ENCODE data around the gene ZFY.

ZFY gene

GRCh38 chrY:2936436-2936750 lies 1.2 kb downstream of the ZFY start:
- 60% methylated on average over 2 of the region's 6 CpGs; no CpG with 5 or more reads in 1 of the 2 experiments for WGBS, 2 experiments (ENCODE audit: insufficient coverage in 2 of 2)
- H3K4me3 ChIP-seq (ENCODE audit: extremely low read depth, insufficient read depth, low read length, poor library complexity, severe bottlenecking) = peak overlapping the region; percentile 51
- H3K4me1 ChIP-seq (ENCODE audit: control insufficient read depth, insufficient read depth, low read length, poor library complexity, severe bottlenecking) = no peaks in the 10 kb centered on the region
- H3K27ac ChIP-seq (ENCODE audit: low read depth, low read length, severe bottlenecking) = peak overlapping the region; percentile 100
- H3K9me3 ChIP-seq (ENCODE audit: control insufficient read depth, low read length) = no peaks in the 10 kb centered on the region
- H3K36me3 ChIP-seq (ENCODE audit: control insufficient read depth, insufficient read depth, low read length) = peaks cover 3% of the 10 kb centered on the region

- H3K4me1 ChIP-seq (ENCODE audit: control insufficient read depth, insufficient read depth, low read length, poor library complexity, severe bottlenecking) = no peaks in the 10 kb centered on the region
- no peak overlapping the region for H3K27ac ChIP-seq (ENCODE audit: low read depth, low read length, severe bottlenecking)
- H3K36me3 ChIP-seq (ENCODE audit: control insufficient read depth, insufficient read depth, low read length) = peaks cover 3% of the 10 kb centered on the region
- H3K9me3 ChIP-seq (ENCODE audit: control insufficient read depth, low read length) = no peaks in the 10 kb centered on the region
- H3K4me3 ChIP-seq (ENCODE audit: extremely low read depth, insufficient read depth, low read length, poor library complexity, severe bottlenecking) = peak overlapping the region; percentile 51
- 80 to 100% methylated on average over 1 to 4 of the region's 19 CpGs for WGBS, 2 experiments (ENCODE audit: insufficient coverage in 2 of 2)
Observed at GRCh38 chrY:2937149-2937548, 2.0 kb downstream of the ZFY start.

GRCh38 chrY:2949590-2950252 lies 14.5 kb downstream of the ZFY start:
- WGBS, 2 experiments (ENCODE audit: insufficient coverage in 2 of 2) = 100% methylated on average over 1 of the region's 7 CpGs; no CpG with 5 or more reads in 1 of the 2 experiments
- H3K36me3 ChIP-seq (ENCODE audit: control insufficient read depth, insufficient read depth, low read length) = peaks cover 4% of the 10 kb centered on the region
- no peaks in the 10 kb centered on the region for H3K9me3 ChIP-seq (ENCODE audit: control insufficient read depth, low read length)
- H3K4me1 ChIP-seq (ENCODE audit: control insufficient read depth, insufficient read depth, low read length, poor library complexity, severe bottlenecking) = peaks cover 3% of the 10 kb centered on the region
- H3K4me3 ChIP-seq (ENCODE audit: extremely low read depth, insufficient read depth, low read length, poor library complexity, severe bottlenecking) = no peak overlapping the region
- no peak overlapping the region for H3K27ac ChIP-seq (ENCODE audit: low read depth, low read length, severe bottlenecking)

GRCh38 chrY:2950655-2951054 lies 15.5 kb downstream of the ZFY start:
- H3K36me3 ChIP-seq (ENCODE audit: control insufficient read depth, insufficient read depth, low read length) = peaks cover 14% of the 10 kb centered on the region
- 80 to 100% methylated on average over 1 of the region's 2 CpGs for WGBS, 2 experiments (ENCODE audit: insufficient coverage in 2 of 2)
- H3K9me3 ChIP-seq (ENCODE audit: control insufficient read depth, low read length) = no peaks in the 10 kb centered on the region
- H3K4me3 ChIP-seq (ENCODE audit: extremely low read depth, insufficient read depth, low read length, poor library complexity, severe bottlenecking) = no peak overlapping the region
- H3K27ac ChIP-seq (ENCODE audit: low read depth, low read length, severe bottlenecking) = no peak overlapping the region
- peaks cover 3% of the 10 kb centered on the region for H3K4me1 ChIP-seq (ENCODE audit: control insufficient read depth, insufficient read depth, low read length, poor library complexity, severe bottlenecking)

- no peaks in the 10 kb centered on the region for H3K9me3 ChIP-seq (ENCODE audit: control insufficient read depth, low read length)
- H3K36me3 ChIP-seq (ENCODE audit: control insufficient read depth, insufficient read depth, low read length) = peaks cover 23% of the 10 kb centered on the region
- H3K4me1 ChIP-seq (ENCODE audit: control insufficient read depth, insufficient read depth, low read length, poor library complexity, severe bottlenecking) = peaks cover 3% of the 10 kb centered on the region
- H3K27ac ChIP-seq (ENCODE audit: low read depth, low read length, severe bottlenecking) = no peak overlapping the region
- no peak overlapping the region for H3K4me3 ChIP-seq (ENCODE audit: extremely low read depth, insufficient read depth, low read length, poor library complexity, severe bottlenecking)
Observed at GRCh38 chrY:2952912-2953311, 17.7 kb downstream of the ZFY start.

- Histone ChIP-seq H3K4me3 (ENCODE audit: extremely low read depth, insufficient read depth, low read length, poor library complexity, severe bottlenecking) (no peak overlapping the region), H3K9me3 (ENCODE audit: control insufficient read depth, low read length) (no peaks in the 10 kb centered on the region), H3K36me3 (ENCODE audit: control insufficient read depth, insufficient read depth, low read length) (peaks cover 33% of the 10 kb centered on the region), H3K27ac (ENCODE audit: low read depth, low read length, severe bottlenecking) (no peak overlapping the region), H3K4me1 (ENCODE audit: control insufficient read depth, insufficient read depth, low read length, poor library complexity, severe bottlenecking) (peaks cover 3% of the 10 kb centered on the region)
- WGBS, 2 experiments (ENCODE audit: insufficient coverage in 2 of 2) = 100% methylated on average over 1 of the region's 2 CpGs; no CpG with 5 or more reads in 1 of the 2 experiments
Observed at GRCh38 chrY:2954735-2955134, 19.6 kb downstream of the ZFY start.

GRCh38 chrY:2955561-2955960 lies 20.4 kb downstream of the ZFY start:
- 83% methylated on average over 1 of the region's 3 CpGs; no CpG with 5 or more reads in 1 of the 2 experiments for WGBS, 2 experiments (ENCODE audit: insufficient coverage in 2 of 2)
- peaks cover 33% of the 10 kb centered on the region for H3K36me3 ChIP-seq (ENCODE audit: control insufficient read depth, insufficient read depth, low read length)
- H3K4me1 ChIP-seq (ENCODE audit: control insufficient read depth, insufficient read depth, low read length, poor library complexity, severe bottlenecking) = peaks cover 3% of the 10 kb centered on the region
- no peak overlapping the region for H3K4me3 ChIP-seq (ENCODE audit: extremely low read depth, insufficient read depth, low read length, poor library complexity, severe bottlenecking)
- H3K27ac ChIP-seq (ENCODE audit: low read depth, low read length, severe bottlenecking) = no peak overlapping the region
- H3K9me3 ChIP-seq (ENCODE audit: control insufficient read depth, low read length) = no peaks in the 10 kb centered on the region

- H3K27ac ChIP-seq (ENCODE audit: low read depth, low read length, severe bottlenecking) = no peak overlapping the region
- no CpG with 5 or more reads among the region's 2 CpGs for WGBS, 2 experiments (ENCODE audit: insufficient coverage in 2 of 2)
- H3K36me3 ChIP-seq (ENCODE audit: control insufficient read depth, insufficient read depth, low read length) = peaks cover 19% of the 10 kb centered on the region
- no peak overlapping the region for H3K4me3 ChIP-seq (ENCODE audit: extremely low read depth, insufficient read depth, low read length, poor library complexity, severe bottlenecking)
- H3K4me1 ChIP-seq (ENCODE audit: control insufficient read depth, insufficient read depth, low read length, poor library complexity, severe bottlenecking) = no peaks in the 10 kb centered on the region
- H3K9me3 ChIP-seq (ENCODE audit: control insufficient read depth, low read length) = no peaks in the 10 kb centered on the region
Observed at GRCh38 chrY:2962061-2962460, 26.9 kb downstream of the ZFY start.

GRCh38 chrY:2964814-2965213 lies 29.6 kb downstream of the ZFY start:
- Histone ChIP-seq H3K4me3 (ENCODE audit: extremely low read depth, insufficient read depth, low read length, poor library complexity, severe bottlenecking) (no peak overlapping the region), H3K9me3 (ENCODE audit: control insufficient read depth, low read length) (no peaks in the 10 kb centered on the region), H3K36me3 (ENCODE audit: control insufficient read depth, insufficient read depth, low read length) (peaks cover 5% of the 10 kb centered on the region), H3K4me1 (ENCODE audit: control insufficient read depth, insufficient read depth, low read length, poor library complexity, severe bottlenecking) (no peaks in the 10 kb centered on the region), H3K27ac (ENCODE audit: low read depth, low read length, severe bottlenecking) (no peak overlapping the region)
- no CpG with 5 or more reads among the region's 1 CpG for WGBS, 2 experiments (ENCODE audit: insufficient coverage in 2 of 2)

- Histone ChIP-seq H3K27ac (ENCODE audit: low read depth, low read length, severe bottlenecking) (no peak overlapping the region), H3K4me3 (ENCODE audit: extremely low read depth, insufficient read depth, low read length, poor library complexity, severe bottlenecking) (no peak overlapping the region), H3K36me3 (ENCODE audit: control insufficient read depth, insufficient read depth, low read length) (peaks cover 5% of the 10 kb centered on the region), H3K9me3 (ENCODE audit: control insufficient read depth, low read length) (no peaks in the 10 kb centered on the region), H3K4me1 (ENCODE audit: control insufficient read depth, insufficient read depth, low read length, poor library complexity, severe bottlenecking) (no peaks in the 10 kb centered on the region)
- WGBS, 2 experiments (ENCODE audit: insufficient coverage in 2 of 2) = no CpG with 5 or more reads among the region's 1 CpG
Observed at GRCh38 chrY:2965629-2966028, 30.4 kb downstream of the ZFY start.

- Histone ChIP-seq H3K36me3 (ENCODE audit: control insufficient read depth, insufficient read depth, low read length) (peaks cover 7% of the 10 kb centered on the region), H3K4me3 (ENCODE audit: extremely low read depth, insufficient read depth, low read length, poor library complexity, severe bottlenecking) (no peak overlapping the region)
Observed at GRCh38 chrY:2969561-2969960, 34.4 kb downstream of the ZFY start.

More at GRCh38 chrY:2969561-2969960, 34.4 kb downstream of the ZFY start:
- no peaks in the 10 kb centered on the region for H3K4me1 ChIP-seq (ENCODE audit: control insufficient read depth, insufficient read depth, low read length, poor library complexity, severe bottlenecking)
- H3K27ac ChIP-seq (ENCODE audit: low read depth, low read length, severe bottlenecking) = no peak overlapping the region
- no peaks in the 10 kb centered on the region for H3K9me3 ChIP-seq (ENCODE audit: control insufficient read depth, low read length)

Data from mesodermal cell (in vitro differentiated cells).